ENCODE measurements around the gene HEPN1.
A peak's percentile ranks its signal among the peaks of the same experiment; 100 is the strongest.

HEPN1 gene

GRCh38 chr11:124899383-124900145 is 19.5 kb upstream of the HEPN1 start:
- DNase-seq (ENCODE audit: low spot score), result no peak

GRCh38 chr11:124900464-124900863 is 18.6 kb upstream of the HEPN1 start:
- no peak for DNase-seq (ENCODE audit: low spot score)

DNA sequence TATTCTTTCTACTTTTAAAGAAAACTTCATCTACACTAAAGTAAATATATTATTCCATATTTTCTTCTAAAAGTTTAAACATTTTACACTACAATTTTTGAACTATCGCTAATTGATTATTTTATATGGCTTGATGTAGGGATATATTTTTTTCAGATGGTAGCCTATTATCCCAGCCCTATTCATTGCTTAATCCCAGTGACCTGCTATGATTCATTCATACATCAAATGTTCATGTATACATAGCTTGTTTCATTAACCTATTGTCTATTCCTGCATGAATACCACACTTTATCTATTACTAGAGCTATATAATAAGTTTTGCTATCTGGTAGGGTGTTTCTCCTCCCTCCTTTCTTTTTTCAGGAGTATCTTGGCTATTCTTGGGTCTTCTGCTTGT is 16.4 kb upstream of the HEPN1 start:
- DNase-seq (ENCODE audit: low spot score), result no peak

- DNase-seq (ENCODE audit: low spot score), result no peak
These were observed 3.3 kb upstream of the HEPN1 start for GRCh38 chr11:124915541-124916369.

- no peak for DNase-seq (ENCODE audit: low spot score)
These were observed 2.7 kb upstream of the HEPN1 start for GRCh38 chr11:124916370-124916710.

DNA sequence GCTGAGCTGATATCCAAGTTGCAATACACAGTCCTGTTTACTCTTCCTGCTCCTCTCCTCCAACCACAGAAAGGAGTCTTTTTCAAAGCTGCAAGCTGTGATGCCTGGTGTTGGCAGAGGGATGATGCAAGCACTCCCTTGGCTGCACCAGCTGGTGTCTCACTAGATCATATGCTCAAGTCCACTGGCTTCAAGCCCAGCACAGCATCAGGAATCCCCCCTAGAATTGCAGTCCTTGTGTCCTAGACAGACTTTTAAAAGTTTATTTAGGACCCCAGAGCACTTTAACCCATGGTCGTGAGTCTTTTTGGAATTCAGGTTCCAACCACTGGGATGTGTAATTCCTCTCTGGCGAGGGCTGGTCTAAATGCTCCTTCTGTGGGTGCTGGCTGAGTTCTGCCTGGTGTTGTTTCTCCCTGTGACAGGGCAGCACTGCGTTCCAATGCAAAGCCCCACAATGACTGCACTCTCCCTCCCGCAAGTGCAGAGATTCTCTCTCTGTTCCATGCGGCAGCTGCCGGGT is 1.9 kb upstream of the HEPN1 start:
- DNase-seq (ENCODE audit: low spot score), result peak; percentile 97

DNA sequence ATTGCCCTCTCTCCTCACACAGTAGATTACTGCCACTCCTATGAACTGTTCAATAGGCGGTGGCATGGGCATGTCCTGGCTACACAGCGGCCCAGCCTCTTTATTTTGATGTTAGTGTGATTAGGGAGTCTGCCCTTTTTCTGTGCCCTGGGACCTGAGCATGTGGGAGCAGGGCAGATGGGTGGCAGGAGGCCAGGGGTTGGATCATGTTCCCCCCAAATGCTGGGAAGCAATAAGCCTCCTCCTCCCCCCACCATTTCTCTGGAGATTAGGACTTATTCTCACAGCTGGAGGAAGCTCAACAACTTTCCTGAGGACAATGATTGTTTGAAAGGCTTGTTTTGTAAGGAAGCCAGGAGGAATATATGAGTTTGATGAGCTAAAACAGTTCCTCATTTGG is 848 bp downstream of the HEPN1 start:
- peak; percentile 79 for DNase-seq (ENCODE audit: low spot score)

- DNase-seq (ENCODE audit: low spot score), result no peak
These were observed 1.3 kb downstream of the HEPN1 start for GRCh38 chr11:124920356-124920755.

GRCh38 chr11:124920870-124921609 is 2.0 kb downstream of the HEPN1 start:
- no peak for DNase-seq (ENCODE audit: low spot score)

DNA sequence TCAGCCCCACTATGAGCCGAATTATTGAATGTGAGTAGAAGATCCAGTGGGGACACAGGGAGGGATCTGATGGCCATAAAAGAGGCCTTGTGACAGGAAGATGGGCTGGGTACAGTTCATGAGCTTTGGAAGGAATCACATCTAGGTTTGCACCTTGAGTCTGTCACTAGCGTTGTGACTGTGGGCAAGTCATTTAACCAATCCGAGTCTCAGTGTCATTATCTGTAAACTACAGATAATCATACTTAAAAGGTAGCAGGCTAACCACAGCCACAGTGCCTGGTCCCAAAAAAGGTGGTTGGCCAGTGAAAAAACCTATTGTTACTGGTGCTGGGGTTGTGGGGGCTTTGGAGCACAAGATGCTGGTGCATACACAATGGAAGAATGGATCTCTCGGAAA is 3.8 kb downstream of the HEPN1 start:
- no peak for DNase-seq (ENCODE audit: low spot score)

- no peak for DNase-seq (ENCODE audit: low spot score)
These were observed 4.2 kb downstream of the HEPN1 start for GRCh38 chr11:124923296-124923695.

DNA sequence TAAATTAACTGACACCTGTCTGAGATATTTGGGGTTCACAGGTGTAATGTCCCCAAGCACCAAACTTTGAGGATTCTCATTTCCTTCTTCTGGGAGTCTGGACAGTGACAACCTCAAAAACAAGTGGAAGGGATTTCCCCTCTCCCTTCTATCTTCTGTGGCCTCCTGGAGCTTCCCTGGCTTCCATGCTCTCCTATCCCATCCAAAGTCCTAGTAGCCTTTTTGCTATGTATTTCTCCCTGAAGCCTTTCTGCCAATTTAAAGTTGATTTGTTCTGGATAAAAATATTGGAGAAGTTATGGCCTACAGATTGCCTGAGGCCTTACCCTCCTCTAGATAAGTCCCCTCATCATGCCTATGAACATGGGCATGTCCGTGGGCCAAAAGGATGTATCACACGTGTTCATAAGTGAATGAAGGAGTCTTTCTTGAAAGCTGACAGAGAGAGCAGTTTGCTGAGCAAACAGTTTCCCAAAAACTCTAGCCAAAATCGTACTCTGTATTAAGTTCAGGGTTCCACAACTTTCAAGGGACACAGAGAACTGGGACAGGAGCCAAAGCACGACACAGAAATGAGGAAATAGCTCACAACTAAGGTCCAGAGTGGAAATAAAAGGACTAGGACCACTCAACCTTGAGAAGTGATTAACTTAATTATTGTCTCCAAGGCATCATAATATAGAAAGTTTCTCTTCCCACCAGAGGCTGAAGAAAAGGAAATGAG is 10.1 kb downstream of the HEPN1 start:
- no peak for DNase-seq (ENCODE audit: low spot score)

- no peak for DNase-seq (ENCODE audit: low spot score)
These were observed 11.7 kb downstream of the HEPN1 start for GRCh38 chr11:124930799-124931198.

GRCh38 chr11:124934862-124935547 is 16.0 kb downstream of the HEPN1 start:
- no peak for DNase-seq (ENCODE audit: low spot score)

- DNase-seq (ENCODE audit: low spot score), result peak; percentile 99
These were observed 16.8 kb downstream of the HEPN1 start, which contains the start of gene HEPACAM for GRCh38 chr11:124935548-124936514. HEPACAM (minus strand) TSS chr11:124936047; CDS start chr11:124936006, 41 bp downstream.

- DNase-seq (ENCODE audit: low spot score), result no peak
These were observed 18.4 kb downstream of the HEPN1 start for GRCh38 chr11:124937336-124937935.

GRCh38 chr11:124938206-124938765 is 19.2 kb downstream of the HEPN1 start:
- DNase-seq (ENCODE audit: low spot score), result no peak

- no peak for DNase-seq (ENCODE audit: low spot score)
These were observed 19.9 kb downstream of the HEPN1 start for GRCh38 chr11:124938970-124939369.

GRCh38 chr11:124941703-124942102 is 22.7 kb downstream of the HEPN1 start:
- DNase-seq (ENCODE audit: low spot score), result no peak
